OCI-LY7 (cell line): Measurements from ENCODE around the gene GLT8D2. TPM values are rescaled to one million over a fixed set of nuclear protein-coding genes. Genes with fewer than 3 reads are reported as not detected.

ENCODE experiments used
- BruUV-seq: library from RNA; stranded (reverse); fragments of 400-500 nt; replicated peaks from 2 replicates; lab custom pipeline; 2021; lab: Mats Ljungman, UMichigan
- CTCF ChIA-PET: fragments of 300-600 bp; sonication (Branson Sonifier 250); formaldehyde crosslinking; loops from one replicate; lab custom pipeline; 2022; ENCODE audit warnings: antibody characterized with exemption; ENCODE audit not compliant: unreplicated experiment; lab: Charles Lee
- POLR2A ChIA-PET: fragments of 300-600 bp; sonication (Branson Sonifier 250); formaldehyde crosslinking; loops from one replicate; lab custom pipeline; 2022; ENCODE audit warnings: antibody characterized with exemption; lab: Charles Lee
- DNase-seq: peaks from one replicate; pipeline ENCODE4 v3.0.0-alpha.2; 2015; ENCODE audit warnings: low spot score
- H2AFZ ChIP-seq: fragments of 200-600 bp; sonication (generic), shearing (Covaris generic); 2 replicates; pipeline ENCODE4 v1.6.1; 2014; ENCODE audit warnings: mild to moderate bottlenecking, antibody characterized with exemption, low read length, moderate library complexity
- H3K27ac ChIP-seq: fragments of 200-600 bp; sonication (generic); 2 replicates; pipeline ENCODE4 v1.5.1; 2014; ENCODE audit warnings: mixed run types, low read depth, mild to moderate bottlenecking, moderate library complexity, low read length, inconsistent platforms; ENCODE audit not compliant: poor library complexity, severe bottlenecking
- H3K36me3 ChIP-seq: fragments of 200-600 bp; sonication (generic); 2 replicates; pipeline ENCODE4 v1.6.1; 2014; ENCODE audit warnings: mild to moderate bottlenecking, antibody characterized with exemption, low read length, moderate library complexity, mixed read lengths; ENCODE audit not compliant: insufficient read depth
- H3K4me1 ChIP-seq: fragments of 200-600 bp; sonication (generic); 2 replicates; pipeline ENCODE4 v1.5.1; 2014; ENCODE audit warnings: mild to moderate bottlenecking, low read length; ENCODE audit not compliant: insufficient read depth, poor library complexity, severe bottlenecking
- H3K4me2 ChIP-seq: fragments of 200-600 bp; sonication (generic); 2 replicates; pipeline ENCODE4 v1.6.1; 2014; ENCODE audit warnings: mild to moderate bottlenecking, low read length
- H3K4me3 ChIP-seq: fragments of 200-600 bp; sonication (generic); 2 replicates; pipeline ENCODE4 v1.5.1; 2014; ENCODE audit warnings: mild to moderate bottlenecking, low read depth, low read length; ENCODE audit not compliant: poor library complexity, severe bottlenecking
- H3K79me2 ChIP-seq: fragments of 200-600 bp; sonication (generic); 2 replicates; pipeline ENCODE4 v1.6.1; 2016; ENCODE audit warnings: low read depth, mild to moderate bottlenecking, low read length, moderate library complexity, mixed read lengths; ENCODE audit not compliant: insufficient read depth
- H3K9me2 ChIP-seq: fragments of 200-600 bp; sonication (generic); 2 replicates; pipeline ENCODE4 v1.6.1; 2016; ENCODE audit warnings: mild to moderate bottlenecking, low read length, mixed read lengths; ENCODE audit not compliant: insufficient read depth
- H3K9me3 ChIP-seq: fragments of 200-600 bp; sonication (generic); 2 replicates; pipeline ENCODE4 v1.6.1; 2014; ENCODE audit warnings: mild to moderate bottlenecking, mixed run types, low read length, mixed read lengths
- H4K20me1 ChIP-seq: fragments of 200-600 bp; sonication (generic); 2 replicates; pipeline ENCODE4 v1.6.1; 2014; ENCODE audit warnings: mild to moderate bottlenecking, antibody characterized with exemption, low read length, moderate library complexity, mixed read lengths; ENCODE audit not compliant: insufficient read depth
- EZH2phosphoT487 ChIP-seq: fragments of 200-600 bp; sonication (generic); IDR thresholded peaks from 2 replicates; pipeline ENCODE4 v1.6.1; 2018; ENCODE audit warnings: low read depth, borderline replicate concordance, mild to moderate bottlenecking, mixed run types, antibody characterized with exemption, low read length, moderate library complexity, mixed read lengths
- intact Hi-C: fragments of 100-400 bp; cut with micrococcal nuclease; formaldehyde crosslinking; loops from one replicate; pipeline ENCODE4 v1.10.0; 2022; ENCODE audit not compliant: unreplicated experiment
- total RNA-seq, 2 experiments: library from RNA; depleted of rRNA in 1 of 2; stranded (reverse); fragments of >200 nt in 1 of 2; shearing (Covaris generic) in 1 of 2; gene quantifications; 2 replicates each; pipeline ENCODE4 v1.2.3, GENCODE V29; 2014 to 2022
- TF ChIP-seq, protein P1 (sequence below): fragments of 200-600 bp; sonication (generic); conservative IDR thresholded peaks from 2 replicates; pipeline ENCODE4 v1.5.1; 2014; ENCODE audit warnings: mild to moderate bottlenecking, antibody characterized with exemption, low read length, moderate library complexity, mixed read lengths

The GLT8D2 gene
- total RNA-seq, 2 experiments from 2014 or later = not detected

DNA sequence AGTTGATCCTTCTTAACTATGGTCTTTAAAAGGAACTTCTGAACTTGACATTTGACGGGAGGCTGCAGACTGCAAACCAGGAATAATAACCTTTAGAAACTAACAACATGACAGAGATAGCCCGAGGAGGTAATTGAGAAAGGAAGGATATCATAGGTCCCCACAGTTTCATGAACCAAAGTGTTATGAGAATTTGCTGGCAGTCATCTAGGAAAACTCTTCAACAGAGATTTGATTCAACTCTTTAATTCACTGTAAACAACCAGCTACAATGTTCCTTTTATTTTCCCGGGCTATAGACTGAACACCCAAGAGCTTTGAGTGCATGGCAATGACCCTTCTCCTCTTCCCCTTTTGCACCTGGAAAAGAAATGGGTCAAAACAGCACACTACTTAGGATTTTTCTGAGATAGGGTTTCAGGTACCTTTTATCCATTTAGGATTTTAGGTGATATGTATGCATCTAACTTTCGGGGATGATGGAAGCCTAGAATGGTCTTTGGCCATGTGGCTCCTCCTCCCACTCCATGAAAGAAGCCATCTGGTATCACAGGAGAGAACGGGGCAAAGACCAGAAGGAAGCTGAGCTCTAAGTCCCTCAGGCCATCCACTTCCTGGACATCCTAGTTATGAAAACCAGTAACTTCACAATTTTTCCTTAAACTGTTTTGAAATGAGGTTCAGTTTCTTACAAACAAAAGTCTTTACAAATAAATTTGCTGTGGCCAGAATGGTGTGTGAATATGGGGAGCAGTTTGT is 23.0 kb downstream of the GLT8D2 start:
- CTCF ChIA-PET = no interaction called here
- no peak overlapping the region for H3K4me3 ChIP-seq
- H3K4me2 ChIP-seq = no peak overlapping the region
- no peaks in the 10 kb centered on the region for H3K36me3 ChIP-seq
- no peaks in the 10 kb centered on the region for H3K4me1 ChIP-seq
- POLR2A ChIA-PET = interaction anchor here (1.6 kb wide), 1 partner anchor 19 kb away, joined by 5 read pairs; no protein-coding TSS in a partner anchor
- no peak for TF ChIP-seq EZH2phosphoT487
- TF ChIP-seq, protein P1, sequence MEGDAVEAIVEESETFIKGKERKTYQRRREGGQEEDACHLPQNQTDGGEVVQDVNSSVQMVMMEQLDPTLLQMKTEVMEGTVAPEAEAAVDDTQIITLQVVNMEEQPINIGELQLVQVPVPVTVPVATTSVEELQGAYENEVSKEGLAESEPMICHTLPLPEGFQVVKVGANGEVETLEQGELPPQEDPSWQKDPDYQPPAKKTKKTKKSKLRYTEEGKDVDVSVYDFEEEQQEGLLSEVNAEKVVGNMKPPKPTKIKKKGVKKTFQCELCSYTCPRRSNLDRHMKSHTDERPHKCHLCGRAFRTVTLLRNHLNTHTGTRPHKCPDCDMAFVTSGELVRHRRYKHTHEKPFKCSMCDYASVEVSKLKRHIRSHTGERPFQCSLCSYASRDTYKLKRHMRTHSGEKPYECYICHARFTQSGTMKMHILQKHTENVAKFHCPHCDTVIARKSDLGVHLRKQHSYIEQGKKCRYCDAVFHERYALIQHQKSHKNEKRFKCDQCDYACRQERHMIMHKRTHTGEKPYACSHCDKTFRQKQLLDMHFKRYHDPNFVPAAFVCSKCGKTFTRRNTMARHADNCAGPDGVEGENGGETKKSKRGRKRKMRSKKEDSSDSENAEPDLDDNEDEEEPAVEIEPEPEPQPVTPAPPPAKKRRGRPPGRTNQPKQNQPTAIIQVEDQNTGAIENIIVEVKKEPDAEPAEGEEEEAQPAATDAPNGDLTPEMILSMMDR = no peak
- H2AFZ ChIP-seq = no peak overlapping the region
- H3K79me2 ChIP-seq = no peaks in the 10 kb centered on the region
- BruUV-seq = no TSS peak
- H3K27ac ChIP-seq = no peak overlapping the region
- no peaks in the 10 kb centered on the region for H3K9me2 ChIP-seq
- intact Hi-C loops = no loop called here
- H3K9me3 ChIP-seq = peaks cover 8% of the 10 kb centered on the region; the same call in 1 of the 2 replicates
- no peak for DNase-seq
- H4K20me1 ChIP-seq = no peaks in the 10 kb centered on the region

DNA sequence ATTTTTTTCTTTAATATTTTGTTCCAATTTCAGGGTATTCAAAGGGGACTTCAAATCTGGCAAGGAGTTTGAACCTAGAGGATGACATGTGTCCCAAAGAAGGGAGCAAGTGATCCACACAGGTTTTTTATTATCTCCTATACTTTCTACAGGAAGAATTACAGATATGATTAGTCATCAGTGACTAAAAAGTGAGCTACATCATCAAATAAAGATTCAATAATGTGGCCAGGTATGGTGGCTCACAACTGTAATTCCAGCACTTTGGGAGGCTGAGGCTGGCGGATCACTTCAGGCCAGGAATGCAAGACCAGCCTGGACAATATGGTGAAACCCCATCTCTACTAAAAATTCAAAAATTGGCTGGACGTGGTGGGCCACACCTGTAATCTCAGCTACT is 24.2 kb downstream of the GLT8D2 start:
- POLR2A ChIA-PET = no interaction called here

More for the DNA sequence above, 24.2 kb downstream of the GLT8D2 start:
- DNase-seq = no peak
- peaks cover 8% of the 10 kb centered on the region; the same call in 1 of the 2 replicates for H3K9me3 ChIP-seq
- no peak overlapping the region for H2AFZ ChIP-seq
- no peak overlapping the region for H3K4me2 ChIP-seq
- CTCF ChIA-PET = no interaction called here
- intact Hi-C loops = no loop called here
- H4K20me1 ChIP-seq = no peaks in the 10 kb centered on the region
- H3K79me2 ChIP-seq = no peaks in the 10 kb centered on the region
- no peak overlapping the region for H3K27ac ChIP-seq
- H3K4me3 ChIP-seq = no peak overlapping the region
- H3K36me3 ChIP-seq = no peaks in the 10 kb centered on the region
- H3K4me1 ChIP-seq = no peaks in the 10 kb centered on the region
- BruUV-seq = no TSS peak
- no peaks in the 10 kb centered on the region for H3K9me2 ChIP-seq
- TF ChIP-seq, protein P1 = no peak
- no peak for TF ChIP-seq EZH2phosphoT487
